T-cell (primary cell): ENCODE measurements around the gene NRXN2. TPM values are rescaled to one million over a fixed set of nuclear protein-coding genes. Genes with fewer than 3 reads are reported as not detected.

Source experiments
- ATAC-seq, 4 experiments: fragments of 200-7000 bp in 3 of 4; fragments of 150-1000 bp in 1 of 4; cut with Tn5 transposase; replicated peaks in 1 of 4; 1 replicate in 3 of 4; 2 replicates in 1 of 4; pipeline ENCODE4 v1.10.0; 2021; ENCODE audit warnings: moderate library complexity in 3 of 4, mild to moderate bottlenecking in 2 of 4, moderate number of reproducible peaks in 1 of 4
- CTCF ChIA-PET, 2 donors: fragments of 300-600 bp; sonication (Branson Sonifier 250); formaldehyde crosslinking; loops; one replicate each; lab custom pipeline; 2022; ENCODE audit warnings: antibody characterized with exemption in 2 of 2; lab: Charles Lee
- POLR2A ChIA-PET, 2 donors: fragments of 300-600 bp; sonication (Branson Sonifier 250); formaldehyde crosslinking; loops; one replicate each; lab custom pipeline; 2022; ENCODE audit warnings: antibody characterized with exemption in 2 of 2; lab: Charles Lee
- DNase-seq, 35 experiments: peaks; one replicate each; pipeline versions ENCODE4 v3.0.0 to v3.0.0-alpha.2; 2013 to 2023
- H3K27ac ChIP-seq: one replicate; pipeline ENCODE4 v1.5.1; 2013; ENCODE audit warnings: low read length
- H3K27me3 ChIP-seq, 2 experiments: replicated peaks in 1 of 2; 1 replicate in 1 of 2; 2 replicates in 1 of 2; pipeline versions ENCODE4 v1.6.1 to v1.7.0; 2013; ENCODE audit warnings: low read length in 1 of 2, mixed read lengths in 1 of 2; ENCODE audit not compliant: control insufficient read depth in 2 of 2, insufficient read depth in 2 of 2; ENCODE audit errors: extremely low read depth in 1 of 2
- H3K36me3 ChIP-seq, 2 donors: 1 replicate in 1 of 2; 2 replicates in 1 of 2; pipeline versions ENCODE4 v1.6.1 to v1.7.0; 2013; ENCODE audit warnings: low read length in 1 of 2; ENCODE audit not compliant: control insufficient read depth in 2 of 2, insufficient read depth in 1 of 2; ENCODE audit errors: extremely low read depth in 1 of 2
- H3K4me1 ChIP-seq, 2 experiments: 1 replicate in 1 of 2; 2 replicates in 1 of 2; pipeline versions ENCODE4 v1.6.1 to v1.7.0; 2013; ENCODE audit warnings: low read length in 2 of 2, mixed read lengths in 1 of 2; ENCODE audit not compliant: insufficient read depth in 2 of 2, control insufficient read depth in 1 of 2; ENCODE audit errors: extremely low read depth in 1 of 2
- H3K4me3 ChIP-seq, 2 donors: 1 replicate in 1 of 2; 2 replicates in 1 of 2; pipeline versions ENCODE4 v1.5.1 to v1.7.0; 2013; ENCODE audit warnings: mild to moderate bottlenecking in 2 of 2, low read length in 1 of 2, moderate library complexity in 1 of 2; ENCODE audit not compliant: control insufficient read depth in 1 of 2; ENCODE audit errors: extremely low read depth in 1 of 2
- H3K9me3 ChIP-seq: 2 replicates; pipeline ENCODE4 v1.7.0; 2013
- H3K27ac Mint-ChIP-seq, 2 donors: one replicate each; pipeline ENCODE4 v1.8.0; 2020 to 2021; ENCODE audit warnings: mild to moderate bottlenecking in 2 of 2, mixed read lengths in 2 of 2
- H3K27me3 Mint-ChIP-seq, 2 donors: one replicate each; pipeline ENCODE4 v1.8.0; 2021 to 2022; ENCODE audit warnings: mixed read lengths in 2 of 2
- H3K36me3 Mint-ChIP-seq: one replicate; pipeline ENCODE4 v1.8.0; 2021; ENCODE audit warnings: mixed read lengths
- H3K4me1 Mint-ChIP-seq, 3 donors: one replicate each; pipeline ENCODE4 v1.8.0; 2020 to 2022; ENCODE audit warnings: mixed read lengths in 3 of 3, mild to moderate bottlenecking in 1 of 3
- H3K4me3 Mint-ChIP-seq, 3 donors: one replicate each; pipeline ENCODE4 v1.8.0; 2020 to 2022; ENCODE audit warnings: mild to moderate bottlenecking in 3 of 3, mixed read lengths in 3 of 3, moderate library complexity in 3 of 3
- H3K9me3 Mint-ChIP-seq, 3 donors: one replicate each; pipeline ENCODE4 v1.8.0; 2020 to 2022; ENCODE audit warnings: mixed read lengths in 3 of 3
- WGBS: methylation state at CpG from one replicate; pipeline ENCODE4 v1.1.5; 2013; ENCODE audit warnings: missing lambda C conversion rate; ENCODE audit not compliant: insufficient coverage; 5-methylcytosine and 5-hydroxymethylcytosine counted together
- total RNA-seq, 35 experiments: library from RNA in 6 of 35; stranded (reverse) in 6 of 35; fragments of 120-200 nt in 1 of 35; gene quantifications; one replicate each; pipeline versions ENCODE4 v1.2.1 to v1.2.4 and lab custom pipeline; 2013 to 2026

NRXN2 gene
- total RNA-seq, 5 donors from 2014 or later (not counting 1 experiment from before 2014, with no cell fraction given), result 0.43 to 0.70 (median 0.47) TPM; not detected in 2

- POLR2A ChIA-PET, result interaction anchor here (0.5 to 1.8 kb wide), 3 partner anchors 15 to 757 kb away, joined by 3 to 12 read pairs (median 3); no protein-coding TSS in a partner anchor
- Mint-ChIP-seq H3K4me1 (peaks cover 33 to 42% (median 41%) of the 10 kb centered on the region in 3 donors), H3K27me3 (no peaks in the 10 kb centered on the region), H3K9me3 (no peaks in the 10 kb centered on the region), H3K36me3 (peaks cover 3% of the 10 kb centered on the region), H3K4me3 (peak overlapping the region; percentile 49 to 96 (median 53)), H3K27ac (peak overlapping the region; percentile 86 to 89)
- WGBS, result 74% methylated on average over 10 of the region's 10 CpGs
- peaks cover under 1 to 9% of the 10 kb centered on the region in 2 donors for H3K36me3 ChIP-seq
- ATAC-seq, result no peak
- H3K27me3 ChIP-seq, result no peaks in the 10 kb centered on the region
- no peak for DNase-seq
- CTCF ChIA-PET, result interaction anchor here (0.6 to 2.2 kb wide), 2 partner anchors 26 to 30 kb away, joined by 3 to 5 read pairs; no protein-coding TSS in a partner anchor
- peak overlapping the region; percentile 94 for H3K27ac ChIP-seq
- H3K4me1 ChIP-seq, result peaks cover 8 to 58% of the 10 kb centered on the region in 2 experiments
- H3K9me3 ChIP-seq, result no peaks in the 10 kb centered on the region
- peak overlapping the region in 1 of 2 donors; percentile 65 for H3K4me3 ChIP-seq
Measured at GRCh38 chr11:64746486-64746885, 23.5 kb upstream of the NRXN2 start.

GRCh38 chr11:64745521-64746328 lies 22.7 kb upstream of the NRXN2 start:
- Histone ChIP-seq H3K27ac (peak overlapping the region; percentile 94), H3K36me3 (peaks cover 0 to 12% of the 10 kb centered on the region in 2 donors), H3K9me3 (no peaks in the 10 kb centered on the region), H3K4me3 (peak overlapping the region; percentile 65 to 72), H3K4me1 (peaks cover 8 to 59% of the 10 kb centered on the region in 2 experiments), H3K27me3 (no peaks in the 10 kb centered on the region)
- H3K27ac Mint-ChIP-seq, result peak overlapping the region; percentile 97 to 99
- peaks cover 35 to 46% (median 43%) of the 10 kb centered on the region in 3 donors for H3K4me1 Mint-ChIP-seq
- WGBS, result under 1% methylated on average over 18 of the region's 52 CpGs
- ATAC-seq (peak; percentile 42 to 44 (median 44)), DNase-seq (peak; percentile 67 to 88 (median 81))
- H3K27me3 Mint-ChIP-seq, result no peaks in the 10 kb centered on the region
- H3K4me3 Mint-ChIP-seq, result peak overlapping the region; percentile 93 to 96 (median 95)
- no peaks in the 10 kb centered on the region for H3K9me3 Mint-ChIP-seq
- ChIA-PET CTCF (interaction anchor here in 1 of 2 donors (2.2 to 2.5 kb wide), 2 partner anchors 27 to 32 kb away, joined by 5 to 14 read pairs; partner anchors contain the start of gene SF1), POLR2A (interaction anchor here in 1 of 2 donors (0.5 to 1.8 kb wide), 2 partner anchors 19 to 29 kb away, joined by 4 to 12 read pairs; no protein-coding TSS in a partner anchor)
- H3K36me3 Mint-ChIP-seq, result peaks cover 3% of the 10 kb centered on the region

DNA sequence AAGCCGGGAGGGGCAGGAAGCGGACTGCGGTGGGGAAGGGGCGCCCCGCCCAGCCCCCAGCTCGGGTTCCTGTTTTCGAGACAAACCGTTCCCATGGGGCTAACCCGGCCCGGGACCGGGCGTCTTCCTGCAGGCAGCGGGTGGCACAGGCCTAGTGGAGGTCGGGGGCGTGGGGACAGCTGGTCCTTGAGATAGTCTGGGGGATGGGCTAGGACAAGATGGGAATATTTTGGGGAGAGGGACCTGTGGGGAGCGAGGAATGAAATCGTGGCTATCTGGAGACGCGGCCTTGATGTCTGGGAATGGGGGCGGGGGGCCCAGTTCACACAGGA lies 22.2 kb upstream of the NRXN2 start:
- H3K27me3 Mint-ChIP-seq, result no peaks in the 10 kb centered on the region
- H3K4me1 Mint-ChIP-seq, result peaks cover 35 to 46% (median 43%) of the 10 kb centered on the region in 3 donors
- H3K4me3 Mint-ChIP-seq, result peak overlapping the region; percentile 93 to 96 (median 95)
- POLR2A ChIA-PET, result interaction anchor here in 1 of 2 donors (0.5 to 1.4 kb wide), 2 partner anchors 19 to 30 kb away, joined by 4 to 6 read pairs; no protein-coding TSS in a partner anchor
- Histone ChIP-seq H3K36me3 (peaks cover 1 to 17% of the 10 kb centered on the region in 2 donors), H3K27me3 (no peaks in the 10 kb centered on the region), H3K4me1 (peaks cover 8 to 59% of the 10 kb centered on the region in 2 experiments), H3K4me3 (peak overlapping the region; percentile 65 to 72), H3K27ac (peak overlapping the region; percentile 94), H3K9me3 (no peaks in the 10 kb centered on the region)
- DNase-seq (peak; percentile 77 to 96 (median 89)), ATAC-seq (peak; percentile 44 to 53 (median 51))
- CTCF ChIA-PET, result interaction anchor here in 1 of 2 donors (1.4 to 2.5 kb wide), 3 partner anchors 19 to 33 kb away, joined by 5 to 14 read pairs (median 5); partner anchors contain the start of gene SF1
- no peaks in the 10 kb centered on the region for H3K9me3 Mint-ChIP-seq
- 0% methylated on average over 19 of the region's 20 CpGs for WGBS
- H3K27ac Mint-ChIP-seq, result peak overlapping the region; percentile 97 to 99
- H3K36me3 Mint-ChIP-seq, result peaks cover 5% of the 10 kb centered on the region

- Histone ChIP-seq H3K27ac (peak overlapping the region; percentile 92), H3K9me3 (no peaks in the 10 kb centered on the region), H3K4me1 (peaks cover 8 to 58% of the 10 kb centered on the region in 2 experiments), H3K27me3 (no peaks in the 10 kb centered on the region), H3K4me3 (peak overlapping the region; percentile 93 to 97), H3K36me3 (peaks cover 6 to 22% of the 10 kb centered on the region in 2 donors)
- Mint-ChIP-seq H3K36me3 (peaks cover 7% of the 10 kb centered on the region), H3K27ac (peak overlapping the region; percentile 98 to 99), H3K4me1 (peaks cover 34 to 45% (median 41%) of the 10 kb centered on the region in 3 donors), H3K27me3 (no peaks in the 10 kb centered on the region), H3K9me3 (no peaks in the 10 kb centered on the region), H3K4me3 (peak overlapping the region; percentile 95 to 97 (median 96))
- under 1% methylated on average over 50 of the region's 89 CpGs for WGBS
- POLR2A ChIA-PET, result interaction anchor here (0.5 to 2.4 kb wide), 3 partner anchors 19 to 34 kb away, joined by 4 to 20 read pairs (median 6); partner anchors contain the start of gene SF1 (in 1 of the 2)
- CTCF ChIA-PET, result interaction anchor here (0.5 to 2.5 kb wide), 7 partner anchors 20 to 535 kb away, joined by 3 to 14 read pairs (median 4); partner anchors contain the start of gene SF1 (in 1 of the 2)
- DNase-seq, result peak in 15 of 35 experiments; percentile 20 to 66 (median 46)
- peak; percentile 4 to 15 (median 9) for ATAC-seq
Measured at GRCh38 chr11:64744544-64745188, 21.7 kb upstream of the NRXN2 start.

DNA sequence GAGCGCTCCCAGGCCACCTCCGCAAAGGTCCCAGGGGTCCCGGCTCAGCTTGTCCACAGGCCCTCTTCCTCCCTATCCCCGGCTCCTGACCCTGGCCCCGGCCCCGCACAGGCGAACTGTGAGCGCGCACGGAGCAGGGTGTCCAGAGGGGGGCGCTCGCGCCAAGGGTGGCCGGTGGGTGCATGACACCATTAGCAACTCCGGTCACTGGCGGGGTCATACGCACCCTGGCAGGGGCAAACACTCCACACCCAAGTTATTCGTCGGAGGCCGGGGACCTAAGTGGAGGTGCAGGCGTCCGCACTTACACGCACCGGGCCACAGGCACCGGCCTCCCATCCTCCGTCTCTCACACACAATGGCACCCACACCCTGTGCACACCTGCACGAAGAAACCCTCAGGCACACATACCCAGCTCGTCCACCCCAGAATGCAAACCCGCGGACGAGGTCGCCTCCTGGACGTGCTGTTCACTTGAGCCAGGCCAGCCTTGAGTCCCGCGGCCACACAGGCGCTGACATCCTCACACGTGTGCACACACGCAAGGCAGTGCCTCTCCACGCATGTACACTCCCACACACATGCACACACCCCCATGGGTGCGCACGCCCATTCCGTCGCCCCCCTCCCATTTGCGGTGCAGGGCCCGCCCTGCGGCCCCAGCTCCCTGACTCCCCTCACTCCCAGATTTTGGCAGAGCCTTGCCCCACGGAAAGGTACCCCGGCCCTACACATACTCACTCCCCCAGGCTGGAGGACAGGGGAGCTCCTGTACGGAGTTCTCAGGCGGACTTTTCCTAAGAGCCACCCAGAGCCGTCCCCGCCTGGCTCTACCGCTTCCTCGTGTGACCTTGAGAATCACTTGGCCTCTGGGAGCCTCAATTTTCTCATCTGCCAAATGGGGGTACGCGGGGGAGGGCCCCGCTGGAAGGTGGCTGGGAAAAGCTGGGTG lies 20.9 kb upstream of the NRXN2 start, which contains the start of gene RASGRP2:
Gene RASGRP2 (minus strand): TSS at position 552 of the 953 bp plus-strand sequence. CDS start 1,276 bp downstream, outside the sequence.
- Mint-ChIP-seq H3K27me3 (no peaks in the 10 kb centered on the region), H3K27ac (peak within 1 kb of the TSS; percentile 97 to 98), H3K4me3 (peak within 1 kb of the TSS; percentile 95 to 97 (median 96)), H3K9me3 (no peaks in the 10 kb centered on the region), H3K36me3 (peaks cover 11% of the 10 kb centered on the region), H3K4me1 (peaks cover 40 to 45% (median 44%) of the 10 kb centered on the region in 3 donors)
- peaks cover 8 to 63% of the 10 kb centered on the region in 2 experiments for H3K4me1 ChIP-seq
- peak within 1 kb of the TSS; percentile 92 for H3K27ac ChIP-seq
- ATAC-seq (peak; percentile 46 to 63 (median 52)), DNase-seq (peak; percentile 75 to 91 (median 86))
- ChIA-PET POLR2A (interaction anchor here (1.4 to 2.4 kb wide), 2 partner anchors 20 to 35 kb away, joined by 6 to 20 read pairs; partner anchors contain the start of gene SF1 (in 1 of the 2)), CTCF (interaction anchor here (0.5 to 2.5 kb wide), 7 partner anchors 20 to 536 kb away, joined by 3 to 14 read pairs (median 4); partner anchors contain the start of gene SF1 (in 1 of the 2))
- no peaks in the 10 kb centered on the region for H3K27me3 ChIP-seq
- no peaks in the 10 kb centered on the region for H3K9me3 ChIP-seq
- H3K36me3 ChIP-seq, result peaks cover 6 to 30% of the 10 kb centered on the region in 2 donors
- under 1% methylated on average over 52 of the region's 57 CpGs for WGBS
- H3K4me3 ChIP-seq, result peak within 1 kb of the TSS; percentile 93 to 97
